Upper lobe of left lung (tissue), 6 donors: ENCODE results near the gene LGI2. TPM values are rescaled to one million over a fixed set of nuclear protein-coding genes. Genes with fewer than 3 reads are reported as not detected.
"Not testable (repeated sequence)": the region's sequence is repeated elsewhere in the genome, so short reads cannot be mapped to it uniquely, and the experiment has no call there.

ENCODE experiments used
- ATAC-seq, 2 donors: fragments of 200-7000 bp; cut with Tn5 transposase; one replicate each; pipeline ENCODE4 v1.9.1; 2022; ENCODE audit warnings: mild to moderate bottlenecking in 2 of 2, moderate library complexity in 2 of 2; ENCODE audit not compliant: low FRiP score in 2 of 2
- DNase-seq, 2 donors: peaks; one replicate each; pipeline ENCODE4 v3.0.0-alpha.2; 2019 to 2020
- H3K27ac ChIP-seq, 4 donors: fragments of 200-600 bp; sonication (generic); one replicate each; pipeline ENCODE4 v1.5.1; 2016 to 2019
- H3K27me3 ChIP-seq, 4 donors: fragments of 200-600 bp; sonication (generic); one replicate each; pipeline ENCODE4 v1.5.1; 2017 to 2019
- H3K36me3 ChIP-seq, 4 donors: fragments of 200-600 bp; sonication (generic); one replicate each; pipeline ENCODE4 v1.5.1; 2016 to 2019
- H3K4me1 ChIP-seq, 4 donors: fragments of 200-600 bp; sonication (generic); one replicate each; pipeline ENCODE4 v1.5.1; 2018 to 2019
- H3K4me3 ChIP-seq, 4 donors: fragments of 200-600 bp; sonication (generic); one replicate each; pipeline ENCODE4 v1.5.1; 2017 to 2019; ENCODE audit warnings: mild to moderate bottlenecking in 2 of 4, moderate library complexity in 1 of 4
- H3K9me3 ChIP-seq, 4 donors: fragments of 200-600 bp; sonication (generic); one replicate each; pipeline ENCODE4 v1.5.1; 2018 to 2019
- CTCF ChIP-seq, 6 experiments: fragments of 450-650 bp in 4 of 6; fragments of 200-600 bp in 2 of 6; sonication (generic) in 2 of 6; IDR thresholded peaks; one replicate each; pipeline ENCODE4 v1.5.1; 2016 to 2019; ENCODE audit warnings: antibody characterized with exemption in 6 of 6
- EP300 ChIP-seq, 4 donors: sonication (generic); formaldehyde crosslinking; IDR thresholded peaks; one replicate each; pipeline ENCODE4 v1.5.1; 2017; ENCODE audit warnings: antibody characterized with exemption in 4 of 4, control low read depth in 2 of 4
- POLR2A ChIP-seq, 4 donors: fragments of 450-650 bp; IDR thresholded peaks; one replicate each; pipeline ENCODE4 v1.5.1; 2016 to 2017; ENCODE audit warnings: antibody characterized with exemption in 4 of 4, mild to moderate bottlenecking in 2 of 4
- POLR2AphosphoS5 ChIP-seq, 2 donors: sonication (generic); formaldehyde crosslinking; IDR thresholded peaks; one replicate each; pipeline ENCODE4 v1.5.1; 2017; ENCODE audit warnings: antibody characterized with exemption in 2 of 2
- WGBS, 2 donors: methylation state at CpG; one replicate each; pipeline ENCODE4 v1.1.5; 2017 to 2018; 5-methylcytosine and 5-hydroxymethylcytosine counted together
- total RNA-seq, 6 donors: library from RNA; depleted of rRNA in 4 of 6; stranded (reverse); fragments of >200 nt in 4 of 6; gene quantifications; one replicate each; pipeline versions ENCODE4 v1.1.0 to v1.2.1, GENCODE V29; 2016 to 2021
- donor health status: DM: no; HTN: no; CAD: no; lungs with moderate emphysema.
- donor health status: DM: no; HTN: yes; CAD: no; lungs with severe emphysema.

The LGI2 gene
- total RNA-seq, 6 donors from 2014 or later = 0.44 to 1.3 (median 0.80) TPM; not detected in 1

GRCh38 chr4:25059791-25060190, 29.0 kb upstream of the LGI2 start:
- WGBS, 2 donors = 68 to 91% methylated on average over 2 of the region's 2 CpGs
- Histone ChIP-seq H3K9me3 (no peaks in the 10 kb centered on the region), H3K27ac (no peak overlapping the region), H3K4me1 (no peaks in the 10 kb centered on the region), H3K36me3 (no peaks in the 10 kb centered on the region), H3K4me3 (no peak overlapping the region), H3K27me3 (no peaks in the 10 kb centered on the region)
- no peak for ATAC-seq
- TF ChIP-seq EP300 (IDR thresholded peaks at IDR 0.05) (no peak), POLR2AphosphoS5 (IDR thresholded peaks at IDR 0.05) (no peak), CTCF (IDR thresholded peaks at IDR 0.05) (no peak), POLR2A (IDR thresholded peaks at IDR 0.05) (no peak)
- DNase-seq = no peak

- no peaks in the 10 kb centered on the region for H3K9me3 ChIP-seq
- ATAC-seq = no peak
- no peak overlapping the region for H3K27ac ChIP-seq
- no peak overlapping the region for H3K4me3 ChIP-seq
- 86 to 89% methylated on average over 8 of the region's 8 CpGs for WGBS, 2 donors
- no peak for DNase-seq
- no peaks in the 10 kb centered on the region for H3K4me1 ChIP-seq
- H3K27me3 ChIP-seq = no peaks in the 10 kb centered on the region
- no peaks in the 10 kb centered on the region for H3K36me3 ChIP-seq
- TF ChIP-seq CTCF (IDR thresholded peaks at IDR 0.05) (no peak), EP300 (IDR thresholded peaks at IDR 0.05) (no peak), POLR2A (IDR thresholded peaks at IDR 0.05) (no peak), POLR2AphosphoS5 (IDR thresholded peaks at IDR 0.05) (no peak)
Observed at GRCh38 chr4:25058796-25059195, 28.1 kb upstream of the LGI2 start.

GRCh38 chr4:25057299-25057698, 26.6 kb upstream of the LGI2 start:
- Histone ChIP-seq H3K9me3 (no peaks in the 10 kb centered on the region), H3K4me3 (no peak overlapping the region), H3K4me1 (no peaks in the 10 kb centered on the region), H3K27ac (no peak overlapping the region), H3K36me3 (no peaks in the 10 kb centered on the region), H3K27me3 (no peaks in the 10 kb centered on the region)
- 34 to 57% methylated on average over 7 to 8 of the region's 8 CpGs for WGBS, 2 donors
- TF ChIP-seq POLR2AphosphoS5 (IDR thresholded peaks at IDR 0.05) (no peak), POLR2A (IDR thresholded peaks at IDR 0.05) (no peak), EP300 (IDR thresholded peaks at IDR 0.05) (no peak), CTCF (IDR thresholded peaks at IDR 0.05) (no peak)
- peak in 1 of 2 donors; percentile 28 for ATAC-seq
- no peak for DNase-seq

GRCh38 chr4:25052037-25052436, 21.3 kb upstream of the LGI2 start:
- not testable (repeated sequence) for H3K4me3 ChIP-seq, DNase-seq, H3K36me3 ChIP-seq, H3K4me1 ChIP-seq, H3K9me3 ChIP-seq, ATAC-seq, H3K27ac ChIP-seq, H3K27me3 ChIP-seq
- 70 to 95% methylated on average over 5 of the region's 5 CpGs for WGBS, 2 donors

GRCh38 chr4:25051534-25051933, 20.8 kb upstream of the LGI2 start:
- TF ChIP-seq POLR2AphosphoS5 (IDR thresholded peaks at IDR 0.05) = no peak
- TF ChIP-seq EP300 (IDR thresholded peaks at IDR 0.05) = no peak
- TF ChIP-seq CTCF (IDR thresholded peaks at IDR 0.05) = no peak
- TF ChIP-seq POLR2A (IDR thresholded peaks at IDR 0.05) = no peak
- Histone ChIP-seq H3K27ac (no peak overlapping the region), H3K36me3 (no peaks in the 10 kb centered on the region), H3K4me3 (no peak overlapping the region), H3K27me3 (no peaks in the 10 kb centered on the region), H3K4me1 (no peaks in the 10 kb centered on the region), H3K9me3 (no peaks in the 10 kb centered on the region)
- no peak for DNase-seq
- no peak for ATAC-seq
- WGBS, 2 donors = 90 to 93% methylated on average over 1 of the region's 1 CpG
